Gastrocnemius medialis (tissue), 4 donors: ENCODE measurements around the gene RPL31. TPM values are rescaled to one million over a fixed set of nuclear protein-coding genes. Genes with fewer than 3 reads are reported as not detected.

Experiments used
- ATAC-seq, 2 donors: fragments of 150-250 bp; one replicate each; pipeline ENCODE4 v1.9.1; 2016
- DNase-seq, 2 donors: peaks; one replicate each; pipeline ENCODE4 v3.0.0-alpha.2; 2019
- H3K27ac ChIP-seq, 4 donors: fragments of 200-600 bp; sonication (generic); 1 replicate in 1 of 4; 2 replicates in 3 of 4; pipeline ENCODE4 v1.5.1; 2016 to 2018; ENCODE audit warnings: mild to moderate bottlenecking in 2 of 4, moderate library complexity in 1 of 4
- H3K27me3 ChIP-seq, 3 donors: fragments of 200-600 bp; sonication (generic) in 2 of 3; 1 replicate in 1 of 3; 2 replicates in 2 of 3; pipeline versions ENCODE4 v1.5.1 to v1.6.0; 2016 to 2019; ENCODE audit warnings: mild to moderate bottlenecking in 1 of 3, moderate library complexity in 1 of 3
- H3K36me3 ChIP-seq, 2 donors: fragments of 200-600 bp; sonication (generic) in 1 of 2; one replicate each; pipeline ENCODE4 v1.5.1; 2017 to 2018
- H3K4me1 ChIP-seq, 2 donors: fragments of 200-600 bp; sonication (generic) in 1 of 2; one replicate each; pipeline ENCODE4 v1.5.1; 2016 to 2017; ENCODE audit warnings: mild to moderate bottlenecking in 2 of 2
- H3K4me3 ChIP-seq, 4 donors: fragments of 200-600 bp; sonication (generic) in 3 of 4; 1 replicate in 1 of 4; 2 replicates in 3 of 4; pipeline ENCODE4 v1.5.1; 2016 to 2019; ENCODE audit warnings: mild to moderate bottlenecking in 2 of 4
- H3K9me3 ChIP-seq, 3 donors: fragments of 200-600 bp; sonication (generic) in 2 of 3; 1 replicate in 1 of 3; 2 replicates in 2 of 3; pipeline ENCODE4 v1.5.1; 2016 to 2019
- CTCF ChIP-seq, 5 experiments: fragments of 450-650 bp in 3 of 5; fragments of 200-600 bp in 2 of 5; sonication (generic) in 2 of 5; IDR thresholded peaks in 4 of 5; conservative IDR thresholded peaks in 1 of 5; 1 replicate in 4 of 5; 2 replicates in 1 of 5; pipeline ENCODE4 v1.5.1; 2016 to 2019; ENCODE audit warnings: antibody characterized with exemption in 5 of 5, mild to moderate bottlenecking in 3 of 5, moderate library complexity in 3 of 5
- POLR2A ChIP-seq, 2 donors: fragments of 450-650 bp; IDR thresholded peaks; one replicate each; pipeline ENCODE4 v1.6.1; 2017; ENCODE audit warnings: antibody characterized with exemption in 2 of 2, mild to moderate bottlenecking in 2 of 2, moderate library complexity in 2 of 2
- in situ Hi-C, 4 donors: fragments of 200-750 bp; cut with MboI; loops; one replicate each; pipeline versions ENCODE4 v1.15.0 to v1.8.0; 2017; ENCODE audit warnings: low sequenced_read_pairs in 4 of 4
- intact Hi-C: fragments of 100-400 bp; cut with DNase I; formaldehyde crosslinking; loops from one replicate; pipeline ENCODE4 v1.15.1; 2023; ENCODE audit warnings: low total_unique reads
- total RNA-seq, 4 donors: library from RNA; depleted of rRNA; stranded (reverse); fragments of >200 nt; gene quantifications; one replicate each; pipeline versions ENCODE4 v1.1.0 to v1.2.3, GENCODE V29; 2016

Gene RPL31
- total RNA-seq, 4 donors from 2014 or later: 572 to 825 (median 762) TPM

- intact Hi-C loops: no loop called here
- in situ Hi-C loops: no loop called here
These were observed 25.3 kb upstream of the RPL31 start for GRCh38 chr2:100976645-100977391.

GRCh38 chr2:100977511-100977910 lies 24.6 kb upstream of the RPL31 start:
- no peak overlapping the region for H3K27ac ChIP-seq
- H3K4me3 ChIP-seq: no peak overlapping the region
- in situ Hi-C loops (no loop called here), intact Hi-C loops (no loop called here)
- H3K4me1 ChIP-seq: no peaks in the 10 kb centered on the region
- no peak for ATAC-seq
- no peaks in the 10 kb centered on the region for H3K27me3 ChIP-seq
- no peak for DNase-seq
- no peak for TF ChIP-seq POLR2A (IDR thresholded peaks at IDR 0.05)
- TF ChIP-seq CTCF (IDR thresholded peaks at IDR 0.05 in 4 of 5, conservative IDR thresholded peaks at IDR 0.05 in 1 of 5): no peak
- no peaks in the 10 kb centered on the region for H3K9me3 ChIP-seq
- peaks cover 0 to 38% of the 10 kb centered on the region in 2 donors for H3K36me3 ChIP-seq

More at GRCh38 chr2:100976645-100977391, 25.3 kb upstream of the RPL31 start:
- Histone ChIP-seq H3K27ac (no peak overlapping the region), H3K4me1 (no peaks in the 10 kb centered on the region), H3K36me3 (peaks cover 0 to 42% of the 10 kb centered on the region in 2 donors), H3K9me3 (no peaks in the 10 kb centered on the region), H3K4me3 (no peak overlapping the region), H3K27me3 (no peaks in the 10 kb centered on the region)
- ATAC-seq (no peak), DNase-seq (no peak)
- TF ChIP-seq CTCF (IDR thresholded peaks at IDR 0.05 in 4 of 5, conservative IDR thresholded peaks at IDR 0.05 in 1 of 5): no peak
- no peak for TF ChIP-seq POLR2A (IDR thresholded peaks at IDR 0.05)

GRCh38 chr2:100978582-100979191 lies 23.4 kb upstream of the RPL31 start:
- no peak for DNase-seq
- no peak for ATAC-seq
- H3K4me3 ChIP-seq: no peak overlapping the region

GRCh38 chr2:100980046-100980445 lies 22.0 kb upstream of the RPL31 start:
- no peak for TF ChIP-seq POLR2A (IDR thresholded peaks at IDR 0.05)
- TF ChIP-seq CTCF (IDR thresholded peaks at IDR 0.05 in 4 of 5, conservative IDR thresholded peaks at IDR 0.05 in 1 of 5): no peak
- no peak overlapping the region for H3K4me3 ChIP-seq
- H3K9me3 ChIP-seq: no peaks in the 10 kb centered on the region
- DNase-seq (no peak), ATAC-seq (no peak)
- H3K36me3 ChIP-seq: peaks cover 0 to 21% of the 10 kb centered on the region in 2 donors
- H3K4me1 ChIP-seq: no peaks in the 10 kb centered on the region
- no peaks in the 10 kb centered on the region for H3K27me3 ChIP-seq
- in situ Hi-C loops: loop anchor here in 3 of 4 donors (5.0 to 10.0 kb wide), 5 partner anchors 253 to 373 kb away; no protein-coding TSS in a partner anchor
- intact Hi-C loops: loop anchor here (10.0 kb wide), 1 partner anchor 165 kb away; no protein-coding TSS in a partner anchor
- no peak overlapping the region for H3K27ac ChIP-seq

More at GRCh38 chr2:100978582-100979191, 23.4 kb upstream of the RPL31 start:
- in situ Hi-C loops (no loop called here), intact Hi-C loops (no loop called here)
- peaks cover 0 to 30% of the 10 kb centered on the region in 2 donors for H3K36me3 ChIP-seq
- H3K27me3 ChIP-seq: no peaks in the 10 kb centered on the region
- H3K27ac ChIP-seq: no peak overlapping the region
- no peaks in the 10 kb centered on the region for H3K4me1 ChIP-seq
- no peak for TF ChIP-seq CTCF (IDR thresholded peaks at IDR 0.05 in 4 of 5, conservative IDR thresholded peaks at IDR 0.05 in 1 of 5)
- TF ChIP-seq POLR2A (IDR thresholded peaks at IDR 0.05): no peak
- H3K9me3 ChIP-seq: no peaks in the 10 kb centered on the region
